ENCODE data around the gene TRMT10C. TPM values are rescaled to one million over a fixed set of nuclear protein-coding genes. Genes with fewer than 3 reads are reported as not detected.
"Not testable (repeated sequence)": the region's sequence is repeated elsewhere in the genome, so short reads cannot be mapped to it uniquely, and the experiment has no call there.

The TRMT10C gene
- total RNA-seq, 2 donors from 2014 or later, result 18.0 to 21.8 TPM

GRCh38 chr3:101603184-101603583 lies 41.5 kb downstream of the TRMT10C start:
- Histone ChIP-seq H3K4me1 (no peaks in the 10 kb centered on the region), H3K27me3 (no peaks in the 10 kb centered on the region), H3K9me3 (no peaks in the 10 kb centered on the region), H3K9ac (ENCODE audit: low read depth in 2 of 2, low read length in 2 of 2) (no peak overlapping the region), H3K27ac (no peak overlapping the region), H3K36me3 (no peaks in the 10 kb centered on the region), H3K4me3 (no peak overlapping the region)
- intact Hi-C loops (cut with DNase I), result no loop called here
- DNase-seq, result no peak
- TF ChIP-seq CTCF (IDR thresholded peaks at IDR 0.05), result no peak

- not testable (repeated sequence) for DNase-seq; H3K9ac ChIP-seq (ENCODE audit: low read depth in 2 of 2, low read length in 2 of 2)
Observed at GRCh38 chr3:101605398-101605797, 43.7 kb downstream of the TRMT10C start.

GRCh38 chr3:101611023-101611422 lies 49.4 kb downstream of the TRMT10C start:
- DNase-seq, result no peak
- Histone ChIP-seq H3K9me3 (no peaks in the 10 kb centered on the region), H3K4me3 (no peak overlapping the region), H3K27me3 (no peaks in the 10 kb centered on the region), H3K4me1 (no peaks in the 10 kb centered on the region), H3K9ac (ENCODE audit: low read depth in 2 of 2, low read length in 2 of 2) (no peak overlapping the region), H3K27ac (no peak overlapping the region), H3K36me3 (no peaks in the 10 kb centered on the region)
- intact Hi-C loops (cut with DNase I), result no loop called here
- no peak for TF ChIP-seq CTCF (IDR thresholded peaks at IDR 0.05)

More at GRCh38 chr3:101605398-101605797, 43.7 kb downstream of the TRMT10C start:
- H3K27me3 ChIP-seq; H3K36me3 ChIP-seq; H3K27ac ChIP-seq; H3K4me1 ChIP-seq; H3K4me3 ChIP-seq; intact Hi-C loops (cut with DNase I); H3K9me3 ChIP-seq: not testable (repeated sequence)

- intact Hi-C loops (cut with DNase I); H3K9me3 ChIP-seq; DNase-seq; H3K27me3 ChIP-seq; H3K36me3 ChIP-seq; H3K4me3 ChIP-seq; H3K27ac ChIP-seq; H3K4me1 ChIP-seq; H3K9ac ChIP-seq (ENCODE audit: low read depth in 2 of 2, low read length in 2 of 2): not testable (repeated sequence)
Observed at GRCh38 chr3:101613014-101613413, 51.3 kb downstream of the TRMT10C start.

GRCh38 chr3:101615525-101615924 lies 53.9 kb downstream of the TRMT10C start:
- H3K27ac ChIP-seq, result no peak overlapping the region
- no peak for TF ChIP-seq CTCF (IDR thresholded peaks at IDR 0.05)
- no peak for DNase-seq
- H3K36me3 ChIP-seq, result no peaks in the 10 kb centered on the region
- no peaks in the 10 kb centered on the region for H3K4me1 ChIP-seq
- no peak overlapping the region for H3K4me3 ChIP-seq
- intact Hi-C loops (cut with DNase I), result no loop called here
- no peaks in the 10 kb centered on the region for H3K27me3 ChIP-seq
- no peaks in the 10 kb centered on the region for H3K9me3 ChIP-seq
- no peak overlapping the region for H3K9ac ChIP-seq (ENCODE audit: low read depth in 2 of 2, low read length in 2 of 2)

Other genes with a start within 250 kb of the TRMT10C start
- gene IMPG2, start 241.3 kb upstream of the TRMT10C start, total RNA-seq, result under 1 TPM in 1 of 2 donors, not detected in 1; 0.08 TPM
- gene SENP7, start 48.7 kb upstream of the TRMT10C start, total RNA-seq, result 1 to 10 TPM; 5.6 to 8.6 TPM
- 100 to 1,000 TPM; 117 to 122 TPM for gene PCNP, start 12.3 kb downstream of the TRMT10C start, total RNA-seq
- gene ZBTB11, start 115.3 kb downstream of the TRMT10C start, total RNA-seq, result 10 to 100 TPM; 12.2 to 14.3 TPM
- gene RPL24, start 124.8 kb downstream of the TRMT10C start, total RNA-seq, result 1,000 to 10,000 TPM in 1 of 2 donors, 100 to 1,000 TPM in 1; 835 to 1,022 TPM
- gene CEP97, start 162.7 kb downstream of the TRMT10C start, total RNA-seq, result 1 to 10 TPM; 5.5 to 7.1 TPM
- gene NXPE3, start 217.3 kb downstream of the TRMT10C start, total RNA-seq, result 1 to 10 TPM; 2.1 to 3.5 TPM